ENCODE data around the gene KDM2B.

DNA sequence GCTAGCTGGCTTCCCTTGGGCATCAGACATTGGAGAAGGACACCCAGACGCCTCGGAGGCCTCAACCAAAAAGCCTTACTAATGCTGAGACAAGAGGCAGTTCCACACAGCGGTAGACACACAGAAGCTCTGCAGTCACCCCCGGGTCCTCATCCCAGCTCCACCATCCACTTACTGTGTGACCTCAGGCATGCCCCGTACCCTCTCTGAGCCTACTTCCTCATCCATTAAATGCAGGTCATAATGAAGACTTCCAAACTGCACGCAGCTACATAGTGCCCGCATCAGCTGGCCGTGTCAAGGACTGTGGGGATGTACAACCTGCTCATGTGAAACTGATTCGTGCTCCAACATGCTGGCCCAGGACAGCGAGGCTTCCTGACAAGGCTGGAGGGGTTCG, 72.3 kb downstream of the KDM2B start:
- TF ChIP-seq, protein P1, sequence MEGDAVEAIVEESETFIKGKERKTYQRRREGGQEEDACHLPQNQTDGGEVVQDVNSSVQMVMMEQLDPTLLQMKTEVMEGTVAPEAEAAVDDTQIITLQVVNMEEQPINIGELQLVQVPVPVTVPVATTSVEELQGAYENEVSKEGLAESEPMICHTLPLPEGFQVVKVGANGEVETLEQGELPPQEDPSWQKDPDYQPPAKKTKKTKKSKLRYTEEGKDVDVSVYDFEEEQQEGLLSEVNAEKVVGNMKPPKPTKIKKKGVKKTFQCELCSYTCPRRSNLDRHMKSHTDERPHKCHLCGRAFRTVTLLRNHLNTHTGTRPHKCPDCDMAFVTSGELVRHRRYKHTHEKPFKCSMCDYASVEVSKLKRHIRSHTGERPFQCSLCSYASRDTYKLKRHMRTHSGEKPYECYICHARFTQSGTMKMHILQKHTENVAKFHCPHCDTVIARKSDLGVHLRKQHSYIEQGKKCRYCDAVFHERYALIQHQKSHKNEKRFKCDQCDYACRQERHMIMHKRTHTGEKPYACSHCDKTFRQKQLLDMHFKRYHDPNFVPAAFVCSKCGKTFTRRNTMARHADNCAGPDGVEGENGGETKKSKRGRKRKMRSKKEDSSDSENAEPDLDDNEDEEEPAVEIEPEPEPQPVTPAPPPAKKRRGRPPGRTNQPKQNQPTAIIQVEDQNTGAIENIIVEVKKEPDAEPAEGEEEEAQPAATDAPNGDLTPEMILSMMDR (conservative IDR thresholded peaks at IDR 0.05; ENCODE audit: low read depth, low read length): no peak
- no peak for TF ChIP-seq EZH2 (IDR thresholded peaks at IDR 0.05; ENCODE audit: borderline replicate concordance, low read depth, low read length, poor library complexity, severe bottlenecking)
